ENCODE data around the gene FOXP4. TPM values are rescaled to one million over a fixed set of nuclear protein-coding genes. Genes with fewer than 3 reads are reported as not detected.

The FOXP4 gene
- total RNA-seq, 1 experiment from 2014 or later = 26.0 TPM

DNA sequence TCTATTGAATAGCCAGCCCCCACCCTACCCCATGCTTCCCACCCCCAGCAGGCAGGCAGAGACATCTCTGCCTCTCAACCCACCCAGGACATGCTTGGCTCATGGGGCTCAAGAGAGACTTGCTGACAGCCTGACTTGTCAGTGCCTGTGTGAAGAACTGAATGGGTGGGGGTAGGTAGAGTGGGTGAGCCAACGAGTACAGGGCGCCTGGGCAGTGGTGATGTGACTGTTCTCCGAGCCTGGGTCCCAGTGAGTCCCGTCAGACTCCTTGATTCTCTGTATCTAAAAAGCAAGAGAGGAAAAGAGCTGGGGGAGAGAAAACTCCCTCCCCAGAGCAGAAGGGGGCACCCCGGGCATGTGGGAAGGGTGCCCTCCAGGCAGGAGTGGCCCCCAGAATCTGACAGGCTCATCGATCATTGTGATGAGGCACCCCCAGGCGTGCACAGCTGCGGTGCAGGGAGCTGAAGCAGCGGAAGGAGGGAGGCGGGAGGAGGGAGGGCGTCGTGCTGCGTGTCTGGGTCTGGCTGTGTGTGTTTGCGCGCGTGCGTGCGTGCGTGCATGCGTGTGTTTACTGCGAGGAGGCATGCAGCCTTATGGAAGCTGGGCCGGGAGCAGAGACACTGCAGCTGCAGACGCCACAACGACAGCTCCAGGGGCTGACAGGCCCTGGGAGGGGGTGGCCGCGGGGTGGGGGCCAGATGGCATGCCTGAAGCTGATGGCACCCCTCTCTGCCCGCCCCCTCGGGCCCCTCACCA lies 40.2 kb downstream of the FOXP4 start:
- Histone ChIP-seq H3K4me2 (no peak overlapping the region), H3F3A (ENCODE audit: insufficient read depth, low read depth) (peaks cover 18% of the 10 kb centered on the region; the same call in 1 of the 2 replicates), H3K9me2 (ENCODE audit: insufficient read depth) (no peaks in the 10 kb centered on the region), H2AFZ (no peak overlapping the region), H3K9me3 (ENCODE audit: insufficient read depth, low read depth) (no peaks in the 10 kb centered on the region), H3K4me1 (replicated peaks; ENCODE audit: insufficient read depth) (peaks cover 18% of the 10 kb centered on the region), H4K20me1 (ENCODE audit: insufficient read depth) (no peaks in the 10 kb centered on the region), H3K36me3 (ENCODE audit: low read depth) (no peaks in the 10 kb centered on the region), H3K4me3 (no peak overlapping the region), H3K27ac (no peak overlapping the region), H3K79me2 (ENCODE audit: low read depth) (no peaks in the 10 kb centered on the region), H3K27me3 (ENCODE audit: insufficient read depth, low read depth) (no peaks in the 10 kb centered on the region)
- no peak for DNase-seq
- TF ChIP-seq, protein P1, sequence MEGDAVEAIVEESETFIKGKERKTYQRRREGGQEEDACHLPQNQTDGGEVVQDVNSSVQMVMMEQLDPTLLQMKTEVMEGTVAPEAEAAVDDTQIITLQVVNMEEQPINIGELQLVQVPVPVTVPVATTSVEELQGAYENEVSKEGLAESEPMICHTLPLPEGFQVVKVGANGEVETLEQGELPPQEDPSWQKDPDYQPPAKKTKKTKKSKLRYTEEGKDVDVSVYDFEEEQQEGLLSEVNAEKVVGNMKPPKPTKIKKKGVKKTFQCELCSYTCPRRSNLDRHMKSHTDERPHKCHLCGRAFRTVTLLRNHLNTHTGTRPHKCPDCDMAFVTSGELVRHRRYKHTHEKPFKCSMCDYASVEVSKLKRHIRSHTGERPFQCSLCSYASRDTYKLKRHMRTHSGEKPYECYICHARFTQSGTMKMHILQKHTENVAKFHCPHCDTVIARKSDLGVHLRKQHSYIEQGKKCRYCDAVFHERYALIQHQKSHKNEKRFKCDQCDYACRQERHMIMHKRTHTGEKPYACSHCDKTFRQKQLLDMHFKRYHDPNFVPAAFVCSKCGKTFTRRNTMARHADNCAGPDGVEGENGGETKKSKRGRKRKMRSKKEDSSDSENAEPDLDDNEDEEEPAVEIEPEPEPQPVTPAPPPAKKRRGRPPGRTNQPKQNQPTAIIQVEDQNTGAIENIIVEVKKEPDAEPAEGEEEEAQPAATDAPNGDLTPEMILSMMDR (conservative IDR thresholded peaks at IDR 0.05) = no peak
- no peak for TF ChIP-seq EZH2 (IDR thresholded peaks at IDR 0.05; ENCODE audit: low read depth)
- ChIA-PET POLR2A (ENCODE audit: unreplicated experiment) (no interaction called here), CTCF (interaction anchor here (0.7 kb wide), 1 partner anchor 162 kb away, joined by 6 read pairs; no protein-coding TSS in a partner anchor)
- intact Hi-C loops (cut with micrococcal nuclease; ENCODE audit: unreplicated experiment) = no loop called here
- no TSS peak for BruUV-seq (replicated peaks)

DNA sequence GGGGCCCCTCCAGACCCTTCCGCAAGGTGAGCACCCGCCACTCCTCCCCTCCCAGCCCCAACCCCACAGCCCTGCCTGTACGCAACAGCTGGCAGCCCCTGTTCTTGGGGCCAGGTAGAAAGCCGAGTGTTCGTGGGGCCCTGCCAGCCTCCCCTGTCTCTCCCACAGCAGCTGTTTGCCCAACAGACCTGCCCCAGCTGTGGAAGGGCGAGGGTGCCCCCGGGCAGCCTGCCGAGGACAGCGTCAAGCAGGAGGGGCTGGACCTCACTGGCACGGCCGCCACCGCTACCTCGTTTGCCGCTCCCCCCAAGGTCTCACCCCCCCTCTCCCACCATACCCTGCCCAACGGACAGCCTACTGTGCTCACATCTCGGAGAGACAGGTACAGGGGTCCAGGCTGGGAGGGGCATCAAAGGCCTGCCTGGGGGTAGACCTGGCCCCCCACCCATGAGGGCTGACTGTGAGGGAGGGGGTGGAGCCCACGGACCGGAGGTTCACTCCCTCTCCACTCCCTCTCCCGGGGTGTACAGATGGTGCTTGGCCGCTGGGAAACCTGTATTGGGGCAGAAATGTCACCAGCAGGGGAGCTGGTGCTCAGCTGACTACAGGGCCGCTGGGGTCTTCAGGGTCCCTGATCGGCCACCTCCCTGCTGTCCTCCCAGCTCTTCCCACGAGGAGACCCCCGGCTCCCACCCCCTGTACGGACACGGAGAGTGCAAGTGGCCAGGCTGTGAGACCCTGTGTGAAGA lies 41.1 kb downstream of the FOXP4 start:
- no peak for TF ChIP-seq EZH2 (IDR thresholded peaks at IDR 0.05; ENCODE audit: low read depth)
- TF ChIP-seq, protein P1 (conservative IDR thresholded peaks at IDR 0.05) = no peak
- POLR2A ChIA-PET (ENCODE audit: unreplicated experiment) = no interaction called here
- Histone ChIP-seq H3K36me3 (ENCODE audit: low read depth) (no peaks in the 10 kb centered on the region), H3F3A (ENCODE audit: insufficient read depth, low read depth) (0 out of 2 replicates have a peak, but pooled peaks cover 10% of the 10 kb centered on the region), H4K20me1 (ENCODE audit: insufficient read depth) (no peaks in the 10 kb centered on the region), H3K4me3 (no peak overlapping the region), H3K4me1 (replicated peaks; ENCODE audit: insufficient read depth) (peaks cover 10% of the 10 kb centered on the region), H3K9me2 (ENCODE audit: insufficient read depth) (no peaks in the 10 kb centered on the region), H2AFZ (no peak overlapping the region), H3K27me3 (ENCODE audit: insufficient read depth, low read depth) (no peaks in the 10 kb centered on the region), H3K27ac (no peak overlapping the region), H3K4me2 (no peak overlapping the region), H3K9me3 (ENCODE audit: insufficient read depth, low read depth) (no peaks in the 10 kb centered on the region), H3K79me2 (ENCODE audit: low read depth) (no peaks in the 10 kb centered on the region)
- DNase-seq = no peak
- intact Hi-C loops (cut with micrococcal nuclease; ENCODE audit: unreplicated experiment) = no loop called here
- CTCF ChIA-PET = no interaction called here
- no TSS peak for BruUV-seq (replicated peaks)

DNA sequence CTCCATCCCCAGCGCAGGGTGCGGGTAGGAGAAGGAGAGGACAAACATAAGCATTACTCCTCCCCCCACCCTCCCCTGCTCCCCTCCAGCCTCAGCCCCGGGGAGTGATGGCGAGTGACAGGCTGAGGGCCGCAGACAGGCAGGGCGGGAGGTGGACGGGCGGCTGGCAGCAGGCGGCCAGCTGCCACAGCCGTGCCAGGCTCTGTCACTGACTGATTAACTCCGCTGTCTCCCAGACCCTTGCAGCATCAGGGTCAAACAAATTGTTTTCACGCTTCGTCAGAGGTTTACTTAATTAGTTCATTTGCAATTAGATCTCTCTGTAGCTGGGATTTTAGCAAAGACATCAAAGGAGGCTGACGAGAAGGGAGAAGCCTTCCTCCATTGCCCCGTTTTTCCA lies 41.9 kb downstream of the FOXP4 start:
- POLR2A ChIA-PET (ENCODE audit: unreplicated experiment) = no interaction called here
- no peak for DNase-seq

More for the DNA sequence above, 41.9 kb downstream of the FOXP4 start:
- H3K36me3 ChIP-seq (ENCODE audit: low read depth) = no peaks in the 10 kb centered on the region
- no peaks in the 10 kb centered on the region for H3K27me3 ChIP-seq (ENCODE audit: insufficient read depth, low read depth)
- H3F3A ChIP-seq (ENCODE audit: insufficient read depth, low read depth) = 0 out of 2 replicates have a peak, but pooled peaks cover 7% of the 10 kb centered on the region
- H3K9me2 ChIP-seq (ENCODE audit: insufficient read depth) = no peaks in the 10 kb centered on the region
- H3K79me2 ChIP-seq (ENCODE audit: low read depth) = no peaks in the 10 kb centered on the region
- no peaks in the 10 kb centered on the region for H4K20me1 ChIP-seq (ENCODE audit: insufficient read depth)
- no TSS peak for BruUV-seq (replicated peaks)
- no peaks in the 10 kb centered on the region for H3K9me3 ChIP-seq (ENCODE audit: insufficient read depth, low read depth)
- H3K4me1 ChIP-seq (replicated peaks; ENCODE audit: insufficient read depth) = 0 out of 2 replicates have a peak, but pooled peaks cover 6% of the 10 kb centered on the region
- no peak overlapping the region for H2AFZ ChIP-seq
- CTCF ChIA-PET = interaction anchor here (0.6 kb wide), 1 partner anchor 441 kb away, joined by 16 read pairs; no protein-coding TSS in a partner anchor
- no peak overlapping the region for H3K27ac ChIP-seq
- H3K4me2 ChIP-seq = no peak overlapping the region
- intact Hi-C loops (cut with micrococcal nuclease; ENCODE audit: unreplicated experiment) = no loop called here
- TF ChIP-seq EZH2 (IDR thresholded peaks at IDR 0.05; ENCODE audit: low read depth) = no peak
- TF ChIP-seq, protein P1 (conservative IDR thresholded peaks at IDR 0.05) = no peak
- no peak overlapping the region for H3K4me3 ChIP-seq
